Peyer's patch (tissue), 4 donors: ENCODE data around the gene USF2.

ENCODE experiments used
- CTCF ChIP-seq, 6 experiments: fragments of 450-650 bp in 4 of 6; fragments of 200-600 bp in 2 of 6; sonication (generic) in 1 of 6; IDR thresholded peaks; one replicate each; pipeline ENCODE4 v1.5.1; 2017 to 2019; ENCODE audit warnings: antibody characterized with exemption in 6 of 6, mild to moderate bottlenecking in 3 of 6, moderate library complexity in 1 of 6
- POLR2A ChIP-seq, 2 donors: fragments of 450-650 bp; IDR thresholded peaks; one replicate each; pipeline ENCODE4 v1.5.1; 2017; ENCODE audit warnings: antibody characterized with exemption in 2 of 2, mild to moderate bottlenecking in 2 of 2, moderate library complexity in 2 of 2

GRCh38 chr19:35228177-35228930 is 40.4 kb upstream of the USF2 start, which contains the start of gene FAM187B:
- no peak for TF ChIP-seq CTCF (IDR thresholded peaks at IDR 0.05)
- TF ChIP-seq POLR2A (IDR thresholded peaks at IDR 0.05), result no peak
